Measurements from ENCODE around the gene DENND4A.

DNA sequence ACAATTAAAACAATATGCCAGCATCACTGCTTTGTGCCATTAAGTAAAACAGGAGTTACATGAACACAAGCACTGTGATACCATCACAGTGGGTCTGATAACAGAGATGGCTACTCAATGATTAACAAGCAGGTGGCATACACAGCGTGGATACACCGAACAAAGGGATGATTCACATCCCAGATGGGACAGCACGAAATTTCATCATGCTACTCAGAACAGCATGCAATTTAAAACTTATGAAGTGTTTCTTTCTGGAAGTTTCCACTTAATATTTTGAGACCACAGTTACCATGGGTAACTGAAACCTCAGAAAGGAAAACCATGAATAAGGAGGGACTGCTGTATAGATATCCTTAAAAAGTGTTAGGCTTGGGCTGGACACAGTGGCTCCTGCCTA lies 125.8 kb downstream of the DENND4A start:
- no peak for TF ChIP-seq SIN3A (IDR thresholded peaks at IDR 0.05; ENCODE audit: borderline replicate concordance, insufficient read depth, low read length)
- no peak for TF ChIP-seq POLR2AphosphoS5 (IDR thresholded peaks at IDR 0.05; ENCODE audit: low read depth, low read length)
- TF ChIP-seq, protein P1, sequence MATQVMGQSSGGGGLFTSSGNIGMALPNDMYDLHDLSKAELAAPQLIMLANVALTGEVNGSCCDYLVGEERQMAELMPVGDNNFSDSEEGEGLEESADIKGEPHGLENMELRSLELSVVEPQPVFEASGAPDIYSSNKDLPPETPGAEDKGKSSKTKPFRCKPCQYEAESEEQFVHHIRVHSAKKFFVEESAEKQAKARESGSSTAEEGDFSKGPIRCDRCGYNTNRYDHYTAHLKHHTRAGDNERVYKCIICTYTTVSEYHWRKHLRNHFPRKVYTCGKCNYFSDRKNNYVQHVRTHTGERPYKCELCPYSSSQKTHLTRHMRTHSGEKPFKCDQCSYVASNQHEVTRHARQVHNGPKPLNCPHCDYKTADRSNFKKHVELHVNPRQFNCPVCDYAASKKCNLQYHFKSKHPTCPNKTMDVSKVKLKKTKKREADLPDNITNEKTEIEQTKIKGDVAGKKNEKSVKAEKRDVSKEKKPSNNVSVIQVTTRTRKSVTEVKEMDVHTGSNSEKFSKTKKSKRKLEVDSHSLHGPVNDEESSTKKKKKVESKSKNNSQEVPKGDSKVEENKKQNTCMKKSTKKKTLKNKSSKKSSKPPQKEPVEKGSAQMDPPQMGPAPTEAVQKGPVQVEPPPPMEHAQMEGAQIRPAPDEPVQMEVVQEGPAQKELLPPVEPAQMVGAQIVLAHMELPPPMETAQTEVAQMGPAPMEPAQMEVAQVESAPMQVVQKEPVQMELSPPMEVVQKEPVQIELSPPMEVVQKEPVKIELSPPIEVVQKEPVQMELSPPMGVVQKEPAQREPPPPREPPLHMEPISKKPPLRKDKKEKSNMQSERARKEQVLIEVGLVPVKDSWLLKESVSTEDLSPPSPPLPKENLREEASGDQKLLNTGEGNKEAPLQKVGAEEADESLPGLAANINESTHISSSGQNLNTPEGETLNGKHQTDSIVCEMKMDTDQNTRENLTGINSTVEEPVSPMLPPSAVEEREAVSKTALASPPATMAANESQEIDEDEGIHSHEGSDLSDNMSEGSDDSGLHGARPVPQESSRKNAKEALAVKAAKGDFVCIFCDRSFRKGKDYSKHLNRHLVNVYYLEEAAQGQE (IDR thresholded peaks at IDR 0.05; ENCODE audit: insufficient read depth in 1 of 2, low read depth in 2 of 2, low read length in 2 of 2) = no peak
- TF ChIP-seq TAF1 (IDR thresholded peaks at IDR 0.05; ENCODE audit: borderline replicate concordance, insufficient read depth, low read length) = no peak
- TF ChIP-seq FOXP2 (optimal IDR thresholded peaks at IDR 0.05; ENCODE audit: borderline replicate concordance, extremely low read depth, extremely low read length, insufficient read depth) = no peak

Measured in PFSK-1 (cell line).